Osteocyte (in vitro differentiated cells): ENCODE data around the gene METTL1. TPM values are rescaled to one million over a fixed set of nuclear protein-coding genes. Genes with fewer than 3 reads are reported as not detected.

ENCODE experiments used
- DNase-seq: peaks from one replicate; pipeline ENCODE4 v3.0.0; 2021; ENCODE audit warnings: mixed read lengths; ENCODE audit not compliant: unreplicated experiment; ENCODE audit errors: extremely low spot score
- H3K27ac Mint-ChIP-seq: one replicate; pipeline ENCODE4 v1.8.0; 2021; ENCODE audit warnings: mild to moderate bottlenecking, mixed read lengths; ENCODE audit not compliant: unreplicated experiment
- H3K27me3 Mint-ChIP-seq: one replicate; pipeline ENCODE4 v1.8.0; 2021; ENCODE audit warnings: mixed read lengths; ENCODE audit not compliant: unreplicated experiment
- H3K36me3 Mint-ChIP-seq: one replicate; pipeline ENCODE4 v1.8.0; 2021; ENCODE audit warnings: mixed read lengths; ENCODE audit not compliant: unreplicated experiment
- H3K4me1 Mint-ChIP-seq: one replicate; pipeline ENCODE4 v1.8.0; 2021; ENCODE audit warnings: mixed read lengths; ENCODE audit not compliant: unreplicated experiment
- H3K4me3 Mint-ChIP-seq: one replicate; pipeline ENCODE4 v1.8.0; 2021; ENCODE audit warnings: mild to moderate bottlenecking, moderate library complexity, mixed read lengths; ENCODE audit not compliant: unreplicated experiment
- H3K9me3 Mint-ChIP-seq: one replicate; pipeline ENCODE4 v1.8.0; 2021; ENCODE audit warnings: mixed read lengths; ENCODE audit not compliant: unreplicated experiment
- CTCF ChIP-seq: fragments of 200-600 bp; sonication (generic); IDR thresholded peaks from 2 replicates; pipeline ENCODE4 v1.5.0; 2021; ENCODE audit warnings: antibody characterized with exemption, mild to moderate bottlenecking, moderate library complexity
- total RNA-seq: library from RNA; stranded (reverse); gene quantifications from 2 replicates; pipeline ENCODE4 v1.2.1, GENCODE V29; 2021

Gene METTL1
- total RNA-seq, 1 donor from 2014 or later = 23.9 TPM

DNA sequence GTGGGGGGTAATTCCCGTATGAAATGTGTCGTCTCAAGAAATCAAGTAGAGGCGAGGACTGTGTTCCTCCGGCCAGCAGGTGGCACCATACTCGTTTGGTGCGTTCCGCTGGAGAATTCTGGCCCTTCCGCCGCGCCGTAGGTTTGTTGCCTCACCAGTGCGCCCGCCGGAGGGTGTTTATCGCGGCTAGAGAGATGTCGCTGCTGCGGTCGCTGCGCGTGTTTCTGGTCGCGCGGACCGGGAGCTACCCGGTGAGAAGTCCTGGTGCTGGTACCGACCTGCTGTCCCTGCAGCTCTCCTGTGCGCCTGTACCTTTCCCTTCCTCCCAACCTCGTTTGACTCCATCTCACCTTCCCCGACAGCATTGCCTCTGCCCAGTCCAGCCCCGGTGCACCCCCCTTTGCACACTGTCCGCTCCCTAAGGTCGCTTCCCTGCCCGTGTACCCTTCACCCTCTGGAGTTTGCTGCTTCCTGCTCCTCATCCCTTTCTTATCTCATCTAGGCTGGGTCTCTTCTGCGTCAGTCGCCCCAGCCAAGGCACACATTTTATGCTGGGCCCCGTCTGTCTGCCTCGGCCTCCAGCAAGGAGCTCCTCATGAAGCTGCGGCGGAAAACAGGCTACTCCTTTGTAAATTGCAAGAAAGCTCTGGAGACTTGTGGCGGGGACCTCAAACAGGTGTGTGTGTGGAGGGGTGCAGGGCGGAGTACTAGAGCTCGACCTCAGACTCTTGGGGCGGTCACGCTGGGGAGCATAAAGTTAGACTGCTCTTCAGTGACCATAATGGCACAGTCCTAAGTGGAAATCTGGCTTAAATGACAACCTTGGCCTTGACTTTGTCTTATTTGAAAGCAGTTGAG lies 10.9 kb upstream of the METTL1 start, which contains the start of gene TSFM:
TSFM (plus strand) TSS at position 180 of the 858 bp plus-strand sequence; CDS start at position 195, 15 bp downstream.
- Mint-ChIP-seq H3K27me3 (no peaks in the 10 kb centered on the region), H3K4me3 (peak within 1 kb of the TSS; percentile 97), H3K36me3 (peaks cover 7% of the 10 kb centered on the region), H3K9me3 (no peaks in the 10 kb centered on the region), H3K4me1 (peaks cover 12% of the 10 kb centered on the region), H3K27ac (peak within 1 kb of the TSS; percentile 90)
- peak; percentile 94 for TF ChIP-seq CTCF
- DNase-seq = peak; percentile 97

- peaks cover 8% of the 10 kb centered on the region for H3K36me3 Mint-ChIP-seq
- no peaks in the 10 kb centered on the region for H3K27me3 Mint-ChIP-seq
- no peaks in the 10 kb centered on the region for H3K9me3 Mint-ChIP-seq
- no peak overlapping the region for H3K27ac Mint-ChIP-seq
- peak overlapping the region; percentile 97 for H3K4me3 Mint-ChIP-seq
- peaks cover 12% of the 10 kb centered on the region for H3K4me1 Mint-ChIP-seq
- TF ChIP-seq CTCF = no peak
- DNase-seq = no peak
These were observed 10.3 kb upstream of the METTL1 start for GRCh38 chr12:57782243-57782607.

GRCh38 chr12:57781801-57782200 lies 9.9 kb upstream of the METTL1 start:
- no peak for DNase-seq
- H3K36me3 Mint-ChIP-seq = peaks cover 9% of the 10 kb centered on the region
- no peak overlapping the region for H3K4me3 Mint-ChIP-seq
- peaks cover 12% of the 10 kb centered on the region for H3K4me1 Mint-ChIP-seq
- no peaks in the 10 kb centered on the region for H3K9me3 Mint-ChIP-seq
- no peaks in the 10 kb centered on the region for H3K27me3 Mint-ChIP-seq
- TF ChIP-seq CTCF = no peak
- H3K27ac Mint-ChIP-seq = no peak overlapping the region

- peaks cover 6% of the 10 kb centered on the region for H3K36me3 Mint-ChIP-seq
- no peak overlapping the region for H3K4me3 Mint-ChIP-seq
- peaks cover 12% of the 10 kb centered on the region for H3K4me1 Mint-ChIP-seq
- no peak overlapping the region for H3K27ac Mint-ChIP-seq
- no peak for TF ChIP-seq CTCF
- H3K9me3 Mint-ChIP-seq = no peaks in the 10 kb centered on the region
- no peak for DNase-seq
- H3K27me3 Mint-ChIP-seq = no peaks in the 10 kb centered on the region
These were observed 9.3 kb upstream of the METTL1 start for GRCh38 chr12:57781244-57781643.

DNA sequence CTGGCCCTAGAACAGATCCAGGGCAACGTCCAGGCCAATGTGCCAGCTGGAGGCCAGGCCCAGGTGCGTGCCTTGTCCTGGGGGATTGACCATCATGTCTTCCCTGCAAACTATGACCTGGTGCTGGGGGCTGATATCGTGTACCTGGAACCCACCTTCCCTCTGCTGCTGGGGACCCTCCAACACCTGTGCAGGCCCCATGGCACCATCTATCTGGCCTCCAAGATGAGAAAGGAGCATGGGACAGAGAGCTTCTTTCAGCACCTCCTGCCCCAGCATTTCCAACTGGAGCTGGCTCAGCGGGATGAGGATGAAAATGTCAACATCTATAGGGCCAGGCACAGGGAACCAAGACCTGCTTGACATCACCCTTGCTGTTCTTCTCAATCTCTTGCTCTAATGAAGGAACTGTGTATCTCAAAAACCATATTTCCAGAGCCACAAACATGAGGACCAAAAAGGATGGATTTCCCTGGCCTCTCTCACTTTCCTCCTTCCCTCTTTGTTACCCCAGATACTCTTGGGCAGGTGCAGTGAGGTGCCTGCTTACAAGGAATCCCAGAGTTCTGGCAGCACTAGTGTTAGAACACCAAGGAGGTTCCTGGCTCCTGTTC lies 8.5 kb upstream of the METTL1 start:
- H3K9me3 Mint-ChIP-seq = no peaks in the 10 kb centered on the region
- no peak overlapping the region for H3K4me3 Mint-ChIP-seq
- H3K27ac Mint-ChIP-seq = no peak overlapping the region
- H3K4me1 Mint-ChIP-seq = peaks cover 12% of the 10 kb centered on the region
- no peak for DNase-seq
- TF ChIP-seq CTCF = no peak
- H3K27me3 Mint-ChIP-seq = no peaks in the 10 kb centered on the region
- peaks cover 11% of the 10 kb centered on the region for H3K36me3 Mint-ChIP-seq
